ENCODE data around the gene MCM9. TPM values are rescaled to one million over a fixed set of nuclear protein-coding genes. Genes with fewer than 3 reads are reported as not detected.

The MCM9 gene
- total and polyA plus RNA-seq, 3 donors from 2014 or later, result 14.0 to 25.1 (median 19.2) TPM

- DNase-seq, result no peak
- intact Hi-C loops (cut with DNase I; ENCODE audit: low total_unique reads), result no loop called here
- H3K4me1 ChIP-seq, result no peaks in the 10 kb centered on the region
- no peak overlapping the region for H3K27ac ChIP-seq
- TF ChIP-seq POLR2A (IDR thresholded peaks at IDR 0.05), result no peak
- no peak for TF ChIP-seq CTCF (IDR thresholded peaks at IDR 0.05)
- no peaks in the 10 kb centered on the region for H3K27me3 ChIP-seq
- 89% methylated on average over 2 of the region's 2 CpGs for WGBS, 2 donors
- no peaks in the 10 kb centered on the region for H3K9me3 ChIP-seq
- H3K4me3 ChIP-seq, result no peak overlapping the region
- no peaks in the 10 kb centered on the region for H3K36me3 ChIP-seq (ENCODE audit: low read depth, missing control alignments)
These were observed 61.7 kb downstream of the MCM9 start for GRCh38 chr6:118873239-118873638.

GRCh38 chr6:118872726-118873125 lies 62.2 kb downstream of the MCM9 start:
- WGBS, 2 donors, result 60 to 63% methylated on average over 2 of the region's 2 CpGs
- Histone ChIP-seq H3K4me3 (no peak overlapping the region), H3K36me3 (ENCODE audit: low read depth, missing control alignments) (no peaks in the 10 kb centered on the region), H3K4me1 (no peaks in the 10 kb centered on the region), H3K27me3 (no peaks in the 10 kb centered on the region), H3K9me3 (no peaks in the 10 kb centered on the region), H3K27ac (no peak overlapping the region)
- no peak for DNase-seq
- intact Hi-C loops (cut with DNase I; ENCODE audit: low total_unique reads), result no loop called here
- TF ChIP-seq CTCF (IDR thresholded peaks at IDR 0.05) (no peak), POLR2A (IDR thresholded peaks at IDR 0.05) (no peak)

GRCh38 chr6:118872318-118872717 lies 62.6 kb downstream of the MCM9 start:
- TF ChIP-seq POLR2A (IDR thresholded peaks at IDR 0.05) (no peak), CTCF (IDR thresholded peaks at IDR 0.05) (no peak)
- no peak overlapping the region for H3K27ac ChIP-seq
- H3K4me1 ChIP-seq, result no peaks in the 10 kb centered on the region
- no peak overlapping the region for H3K4me3 ChIP-seq
- no peaks in the 10 kb centered on the region for H3K36me3 ChIP-seq (ENCODE audit: low read depth, missing control alignments)
- DNase-seq, result no peak
- no peaks in the 10 kb centered on the region for H3K9me3 ChIP-seq
- H3K27me3 ChIP-seq, result no peaks in the 10 kb centered on the region
- intact Hi-C loops (cut with DNase I; ENCODE audit: low total_unique reads), result no loop called here

GRCh38 chr6:118871331-118871730 lies 63.6 kb downstream of the MCM9 start:
- WGBS, 2 donors, result 88 to 93% methylated on average over 5 of the region's 5 CpGs
- intact Hi-C loops (cut with DNase I; ENCODE audit: low total_unique reads), result no loop called here
- Histone ChIP-seq H3K9me3 (no peaks in the 10 kb centered on the region), H3K36me3 (ENCODE audit: low read depth, missing control alignments) (no peaks in the 10 kb centered on the region), H3K27me3 (no peaks in the 10 kb centered on the region), H3K4me1 (no peaks in the 10 kb centered on the region), H3K27ac (no peak overlapping the region), H3K4me3 (no peak overlapping the region)
- no peak for DNase-seq
- no peak for TF ChIP-seq CTCF (IDR thresholded peaks at IDR 0.05)
- no peak for TF ChIP-seq POLR2A (IDR thresholded peaks at IDR 0.05)

- H3K36me3 ChIP-seq (ENCODE audit: low read depth, missing control alignments), result no peaks in the 10 kb centered on the region
- TF ChIP-seq POLR2A (IDR thresholded peaks at IDR 0.05), result no peak
- TF ChIP-seq CTCF (IDR thresholded peaks at IDR 0.05), result no peak
- no peak overlapping the region for H3K27ac ChIP-seq
- H3K4me1 ChIP-seq, result no peaks in the 10 kb centered on the region
- no peaks in the 10 kb centered on the region for H3K27me3 ChIP-seq
- no peak overlapping the region for H3K4me3 ChIP-seq
- intact Hi-C loops (cut with DNase I; ENCODE audit: low total_unique reads), result no loop called here
- no peak for DNase-seq
- 93 to 96% methylated on average over 2 of the region's 2 CpGs for WGBS, 2 donors
- H3K9me3 ChIP-seq, result no peaks in the 10 kb centered on the region
These were observed 64.9 kb downstream of the MCM9 start for GRCh38 chr6:118869894-118870589.
